A549 (cell line): Measurements from ENCODE around the gene DPP10.

Experiments used
- EP300 ChIP-seq, 2 experiments: fragments of >200 bp; sonication (Bioruptor Twin); formaldehyde crosslinking; IDR thresholded peaks; 2 replicates in 1 of 2; 3 replicates in 1 of 2; pipeline ENCODE4 v1.6.1; 2016 to 2017
- ZC3H11A ChIP-seq: fragments of 450-650 bp; IDR thresholded peaks from 2 replicates; pipeline ENCODE4 v1.6.1; 2014; ENCODE audit warnings: antibody characterized with exemption, mild to moderate bottlenecking
- TF ChIP-seq, protein P1 (sequence below): fragments of 450-650 bp; IDR thresholded peaks from 2 replicates; pipeline ENCODE4 v1.6.1; 2014; ENCODE audit warnings: antibody characterized with exemption

DNA sequence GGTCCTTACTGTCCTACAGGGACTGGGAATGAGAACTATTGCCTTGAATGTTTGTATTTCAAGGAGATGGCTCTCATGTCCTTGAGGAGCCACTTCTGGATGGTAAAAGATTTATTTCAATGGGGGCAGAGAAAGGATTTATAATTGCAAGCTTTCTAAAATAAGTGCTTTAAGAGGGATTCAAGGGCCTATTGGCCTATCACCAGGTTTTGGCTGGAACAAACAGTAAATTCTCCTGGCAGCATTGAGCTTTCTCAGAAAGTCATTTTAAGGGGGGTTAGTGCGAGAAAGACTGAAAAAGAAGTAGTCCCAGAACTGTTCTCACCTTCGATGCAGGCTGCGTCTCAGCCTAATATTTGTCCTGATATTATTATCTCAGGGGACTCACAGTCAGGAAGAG is 29.8 kb downstream of the DPP10 start:
- TF ChIP-seq EP300 (IDR thresholded peaks at IDR 0.05) (no peak), ZC3H11A (no peak)
- TF ChIP-seq, protein P1, sequence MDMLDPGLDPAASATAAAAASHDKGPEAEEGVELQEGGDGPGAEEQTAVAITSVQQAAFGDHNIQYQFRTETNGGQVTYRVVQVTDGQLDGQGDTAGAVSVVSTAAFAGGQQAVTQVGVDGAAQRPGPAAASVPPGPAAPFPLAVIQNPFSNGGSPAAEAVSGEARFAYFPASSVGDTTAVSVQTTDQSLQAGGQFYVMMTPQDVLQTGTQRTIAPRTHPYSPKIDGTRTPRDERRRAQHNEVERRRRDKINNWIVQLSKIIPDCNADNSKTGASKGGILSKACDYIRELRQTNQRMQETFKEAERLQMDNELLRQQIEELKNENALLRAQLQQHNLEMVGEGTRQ: no peak
